Endometrial microvascular endothelial cells (primary cell): ENCODE results near the gene KIF3A. TPM values are rescaled to one million over a fixed set of nuclear protein-coding genes. Genes with fewer than 3 reads are reported as not detected.

Experiments
- in situ Hi-C: cut with HindIII; loops from 2 replicates; pipeline ENCODE4 v1.10.0; 2017; ENCODE audit warnings: low sequenced_read_pairs, low pct_unique_long_range_greater_than_20kb; ENCODE audit errors: inconsistent ontology term
- total RNA-seq: library from RNA; depleted of rRNA; stranded (reverse); fragments of >200 nt; gene quantifications from one replicate; pipeline ENCODE4 v1.2.3, GENCODE V29; 2015; ENCODE audit errors: inconsistent ontology term

The KIF3A gene
- total RNA-seq, 1 donor from 2014 or later = 8.0 TPM

- in situ Hi-C loops = no loop called here
These were observed 35.1 kb upstream of the KIF3A start for GRCh38 chr5:132772291-132773070.

GRCh38 chr5:132771503-132771998, 34.2 kb upstream of the KIF3A start:
- in situ Hi-C loops = no loop called here

- in situ Hi-C loops = no loop called here
These were observed 33.3 kb upstream of the KIF3A start for GRCh38 chr5:132770476-132771159.

GRCh38 chr5:132768485-132768868, 31.1 kb upstream of the KIF3A start:
- in situ Hi-C loops = no loop called here

GRCh38 chr5:132767150-132767549, 29.8 kb upstream of the KIF3A start:
- in situ Hi-C loops = no loop called here

GRCh38 chr5:132766806-132767055, 29.4 kb upstream of the KIF3A start:
- in situ Hi-C loops = no loop called here

- in situ Hi-C loops = no loop called here
These were observed 28.9 kb upstream of the KIF3A start for GRCh38 chr5:132766020-132766805.

- in situ Hi-C loops = no loop called here
These were observed 28.1 kb upstream of the KIF3A start for GRCh38 chr5:132765311-132766019.

- in situ Hi-C loops = no loop called here
These were observed 27.4 kb upstream of the KIF3A start for GRCh38 chr5:132764671-132765238.

GRCh38 chr5:132764051-132764450, 26.7 kb upstream of the KIF3A start:
- in situ Hi-C loops = no loop called here

GRCh38 chr5:132763181-132764036, 26.1 kb upstream of the KIF3A start:
- in situ Hi-C loops = no loop called here

- in situ Hi-C loops = no loop called here
These were observed 25.1 kb upstream of the KIF3A start for GRCh38 chr5:132762246-132763000.

- in situ Hi-C loops = no loop called here
These were observed 24.2 kb upstream of the KIF3A start for GRCh38 chr5:132761321-132762240.

GRCh38 chr5:132760601-132761317, 23.4 kb upstream of the KIF3A start:
- in situ Hi-C loops = no loop called here

- in situ Hi-C loops = no loop called here
These were observed 22.7 kb upstream of the KIF3A start for GRCh38 chr5:132760049-132760420.
